ENCODE results near the gene PAXX.

Gene PAXX, protein sequence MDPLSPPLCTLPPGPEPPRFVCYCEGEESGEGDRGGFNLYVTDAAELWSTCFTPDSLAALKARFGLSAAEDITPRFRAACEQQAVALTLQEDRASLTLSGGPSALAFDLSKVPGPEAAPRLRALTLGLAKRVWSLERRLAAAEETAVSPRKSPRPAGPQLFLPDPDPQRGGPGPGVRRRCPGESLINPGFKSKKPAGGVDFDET
- long read RNA-seq, donor 1, transcript PAXX-201 (7 exons, 812 nt), result major isoform, 11 of 31 reads
- long read RNA-seq, donor 1, transcript PAXX-208 (5 exons, 1,077 nt), result minor isoform, 9 of 31 reads
- long read RNA-seq, donor 1, partial matches to known transcripts, result 5 of 31 reads
- long read RNA-seq, donor 1, other reads (novel, unspliced or antisense), result 0 of 31 reads
- long read RNA-seq, donor 2, transcript PAXX-208 (5 exons, 1,077 nt), result major isoform, 6 of 11 reads
- long read RNA-seq, donor 2, partial matches to known transcripts, result 0 of 11 reads
- long read RNA-seq, donor 2, other reads (novel, unspliced or antisense), result 0 of 11 reads
- long read RNA-seq, donor 3, transcript PAXX-208 (5 exons, 1,077 nt), result major isoform, 6 of 13 reads
- long read RNA-seq, donor 3, transcript PAXX-201 (7 exons, 812 nt), result minor isoform, 5 of 13 reads
- long read RNA-seq, donor 3, partial matches to known transcripts, result 0 of 13 reads
- long read RNA-seq, donor 3, other reads (novel, unspliced or antisense), result 0 of 13 reads
- long read RNA-seq, donor 4, transcript PAXX-201 (7 exons, 812 nt), result major isoform, 10 of 23 reads
- long read RNA-seq, donor 4, transcript PAXX-208 (5 exons, 1,077 nt), result minor isoform, 9 of 23 reads
- long read RNA-seq, donor 4, partial matches to known transcripts, result 0 of 23 reads
- long read RNA-seq, donor 4, other reads (novel, unspliced or antisense), result 0 of 23 reads
- long read RNA-seq, donor 5, transcript PAXX-208 (5 exons, 1,077 nt), result minor isoform, 9 of 32 reads
- long read RNA-seq, donor 5, transcript PAXX-201 (7 exons, 812 nt), result major isoform, 21 of 32 reads
- long read RNA-seq, donor 5, partial matches to known transcripts, result 0 of 32 reads
- long read RNA-seq, donor 5, other reads (novel, unspliced or antisense), result 0 of 32 reads
- long read RNA-seq, donor 6, transcript PAXX-201 (7 exons, 812 nt), result major isoform, 12 of 16 reads
- long read RNA-seq, donor 6, partial matches to known transcripts, result 0 of 16 reads
- long read RNA-seq, donor 6, other reads (novel, unspliced or antisense), result 0 of 16 reads
- long read RNA-seq, donor 7, transcript PAXX-208 (5 exons, 1,077 nt), result minor isoform, 14 of 51 reads
- long read RNA-seq, donor 7, transcript PAXX-201 (7 exons, 812 nt), result major isoform, 28 of 51 reads
- long read RNA-seq, donor 7, partial matches to known transcripts, result 7 of 51 reads
- long read RNA-seq, donor 7, other reads (novel, unspliced or antisense), result 0 of 51 reads
- long read RNA-seq, donor 8, transcript PAXX-201 (7 exons, 812 nt), result major isoform, 8 of 20 reads
- long read RNA-seq, donor 8, transcript PAXX-208 (5 exons, 1,077 nt), result minor isoform, 7 of 20 reads
- long read RNA-seq, donor 8, partial matches to known transcripts, result 0 of 20 reads
- long read RNA-seq, donor 8, other reads (novel, unspliced or antisense), result 0 of 20 reads

DNA sequence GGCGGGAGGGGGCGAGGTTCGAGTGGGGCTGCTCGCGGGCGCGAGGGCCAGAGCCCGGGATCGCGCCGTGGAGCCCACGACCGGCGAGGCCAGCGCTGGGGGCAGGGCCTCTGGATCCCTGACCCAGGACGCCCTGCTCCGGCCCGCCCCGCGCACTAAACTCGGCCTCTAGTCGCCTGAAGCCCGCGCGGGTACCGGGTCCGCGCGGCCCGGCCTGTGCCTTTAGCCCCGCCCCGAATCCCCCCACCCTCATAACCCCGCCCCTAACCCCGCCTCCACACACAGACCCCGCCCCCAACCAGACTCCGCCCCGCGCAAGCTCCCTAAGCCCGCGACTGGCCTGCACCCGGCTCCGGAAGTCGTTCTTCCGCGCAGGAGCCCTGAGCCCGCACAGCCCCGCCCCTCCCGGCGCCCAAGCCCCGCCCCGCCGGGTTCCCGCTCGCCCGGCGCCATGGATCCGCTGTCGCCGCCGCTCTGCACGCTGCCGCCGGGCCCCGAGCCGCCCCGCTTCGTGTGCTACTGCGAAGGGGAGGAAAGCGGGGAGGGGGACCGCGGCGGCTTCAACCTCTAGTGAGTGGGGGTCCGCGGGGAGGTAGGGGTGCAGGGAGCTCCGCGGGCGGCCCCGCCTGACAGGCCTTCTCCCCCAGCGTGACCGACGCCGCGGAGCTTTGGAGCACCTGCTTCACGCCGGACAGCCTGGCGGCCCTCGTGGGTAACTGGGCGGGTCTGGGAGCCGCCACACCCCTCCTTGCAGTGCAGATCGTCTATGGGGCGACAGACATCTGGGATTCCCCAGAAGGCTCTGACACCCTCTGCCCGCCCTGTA, at the start of gene PAXX:
Gene PAXX, plus strand, starts transcription at position 430 of the 826 bp plus-strand sequence. Its CDS starts 22 bp downstream, at position 452.
- DNase-seq, result peak; percentile 82

DNA sequence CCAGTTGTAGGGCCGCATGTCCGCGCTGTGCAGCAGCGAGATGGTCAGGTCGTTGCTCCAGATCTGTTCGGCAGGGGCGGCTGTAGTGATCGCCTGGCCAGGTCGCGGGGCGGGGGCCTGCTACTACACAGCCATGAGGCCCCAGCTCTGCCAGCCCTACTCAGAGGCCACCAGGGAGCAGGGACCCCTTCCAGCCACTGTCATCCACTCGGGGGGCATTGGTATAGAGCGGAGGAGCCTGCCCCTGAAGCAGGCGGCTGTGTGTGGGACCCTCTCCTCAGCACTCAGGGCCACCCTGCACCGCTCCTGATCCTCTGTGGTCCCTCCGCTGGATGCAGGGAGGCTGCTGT, 49.4 kb upstream of the PAXX start:
- DNase-seq, result no peak

DNA sequence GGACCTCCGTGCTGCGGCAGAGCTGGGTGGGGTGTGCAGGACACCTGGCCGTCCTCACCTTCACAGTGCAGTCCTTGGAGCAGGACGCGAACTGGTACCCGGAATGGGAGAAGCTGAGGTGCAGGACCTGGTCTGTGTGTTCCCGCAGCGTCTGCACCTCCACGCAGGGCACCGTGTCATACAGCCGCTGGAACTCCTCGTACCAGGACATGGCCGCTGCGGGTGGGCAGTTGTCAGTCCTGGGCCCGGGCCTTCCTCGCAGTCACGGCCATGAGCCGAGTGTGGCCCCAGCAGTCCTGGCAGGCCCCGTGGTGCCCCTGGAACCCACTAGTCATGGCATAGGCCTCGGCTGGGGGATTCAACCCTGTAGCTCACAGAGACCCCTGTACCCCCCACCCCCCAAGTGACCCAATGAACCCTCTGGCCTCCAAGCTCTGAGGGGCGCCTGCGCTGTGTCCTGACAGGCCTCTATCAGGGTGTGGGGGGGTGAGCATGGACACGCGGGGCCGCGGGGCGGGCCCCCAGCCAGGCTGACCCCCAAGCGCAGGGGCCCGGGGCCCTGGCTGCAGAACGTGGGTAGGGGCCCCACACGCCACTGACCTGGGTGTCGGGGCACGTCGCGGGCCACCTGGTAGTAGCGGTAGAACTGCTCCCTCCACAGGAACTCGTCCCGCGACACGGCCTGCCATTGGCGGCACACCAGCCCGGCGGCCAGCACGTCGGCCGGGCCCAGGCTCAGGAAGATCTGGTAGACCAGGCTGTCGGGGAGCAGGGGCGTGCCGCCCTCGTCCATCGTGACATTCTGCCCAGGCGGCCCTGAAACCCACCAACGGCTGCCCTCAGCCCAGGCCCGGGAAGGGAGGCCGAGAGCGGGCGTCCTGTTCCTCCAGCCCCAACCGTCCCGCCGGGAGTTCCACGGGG, 48.7 kb upstream of the PAXX start:
- DNase-seq, result peak; percentile 71

DNA sequence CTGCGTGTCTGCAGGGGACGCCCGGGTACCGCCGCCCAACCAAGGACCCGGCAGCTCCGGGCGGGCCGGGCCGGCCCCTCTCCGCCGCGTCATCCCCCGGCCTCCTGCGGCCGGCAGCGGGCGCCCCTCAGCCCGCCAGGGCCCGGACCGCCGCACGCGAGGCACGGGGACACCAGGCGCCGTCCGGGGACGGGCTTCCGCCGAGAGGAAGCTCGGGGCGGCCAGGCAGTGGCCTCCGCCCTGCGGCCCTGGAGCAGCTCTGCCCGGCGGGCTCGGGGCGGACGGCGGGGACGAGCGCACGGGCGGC, 48.1 kb upstream of the PAXX start:
- peak; percentile 80 for DNase-seq

DNA sequence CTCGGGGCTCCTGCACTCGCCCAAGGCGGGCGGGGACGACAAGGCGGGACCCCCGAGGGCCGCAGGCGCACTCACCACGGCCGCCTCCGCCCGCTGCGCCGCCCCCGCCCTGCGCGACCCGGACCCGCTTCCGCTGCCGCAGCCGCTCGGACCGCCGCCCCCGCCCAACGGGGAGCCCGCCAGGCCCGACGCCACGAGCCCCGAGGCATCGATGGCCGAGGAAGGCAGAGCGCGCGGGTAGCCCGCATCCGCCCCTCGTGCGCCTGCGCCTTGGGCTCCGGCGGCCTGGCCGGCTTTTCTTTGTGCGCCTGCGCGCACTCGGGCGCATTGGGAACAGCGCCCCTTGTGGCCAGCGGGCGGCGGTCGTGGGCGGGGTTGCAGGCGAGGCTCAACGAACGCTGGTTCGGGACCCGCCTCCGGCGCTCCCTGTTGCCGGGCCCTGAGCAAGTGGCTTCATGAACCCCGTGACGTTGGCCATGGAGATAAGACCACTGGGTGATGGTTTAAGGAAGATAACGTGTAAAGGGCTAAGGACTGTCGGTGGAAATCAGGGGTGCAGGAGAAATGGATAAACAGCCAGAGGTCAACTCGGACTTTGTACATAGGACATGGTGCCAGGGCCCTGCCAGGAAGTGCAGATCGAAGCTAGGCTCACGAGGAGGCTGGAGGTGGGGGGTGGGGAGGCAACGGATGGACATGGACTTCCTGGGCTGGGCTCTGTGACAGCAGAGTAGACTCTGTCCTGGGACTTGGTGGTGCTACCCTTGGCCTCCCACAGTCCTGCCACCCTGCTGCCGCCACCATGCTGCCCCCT, 47.5 kb upstream of the PAXX start, which contains the start of the genes C8G and FBXW5:
Gene C8G, plus strand, starts transcription at position 725 of the 814 bp plus-strand sequence. Its CDS starts 78 bp downstream, at position 803.
Gene FBXW5, minus strand, starts transcription at position 220 of the 814 bp plus-strand sequence. CDS start 655 bp downstream, outside the sequence.
- DNase-seq, result peak; percentile 89

DNA sequence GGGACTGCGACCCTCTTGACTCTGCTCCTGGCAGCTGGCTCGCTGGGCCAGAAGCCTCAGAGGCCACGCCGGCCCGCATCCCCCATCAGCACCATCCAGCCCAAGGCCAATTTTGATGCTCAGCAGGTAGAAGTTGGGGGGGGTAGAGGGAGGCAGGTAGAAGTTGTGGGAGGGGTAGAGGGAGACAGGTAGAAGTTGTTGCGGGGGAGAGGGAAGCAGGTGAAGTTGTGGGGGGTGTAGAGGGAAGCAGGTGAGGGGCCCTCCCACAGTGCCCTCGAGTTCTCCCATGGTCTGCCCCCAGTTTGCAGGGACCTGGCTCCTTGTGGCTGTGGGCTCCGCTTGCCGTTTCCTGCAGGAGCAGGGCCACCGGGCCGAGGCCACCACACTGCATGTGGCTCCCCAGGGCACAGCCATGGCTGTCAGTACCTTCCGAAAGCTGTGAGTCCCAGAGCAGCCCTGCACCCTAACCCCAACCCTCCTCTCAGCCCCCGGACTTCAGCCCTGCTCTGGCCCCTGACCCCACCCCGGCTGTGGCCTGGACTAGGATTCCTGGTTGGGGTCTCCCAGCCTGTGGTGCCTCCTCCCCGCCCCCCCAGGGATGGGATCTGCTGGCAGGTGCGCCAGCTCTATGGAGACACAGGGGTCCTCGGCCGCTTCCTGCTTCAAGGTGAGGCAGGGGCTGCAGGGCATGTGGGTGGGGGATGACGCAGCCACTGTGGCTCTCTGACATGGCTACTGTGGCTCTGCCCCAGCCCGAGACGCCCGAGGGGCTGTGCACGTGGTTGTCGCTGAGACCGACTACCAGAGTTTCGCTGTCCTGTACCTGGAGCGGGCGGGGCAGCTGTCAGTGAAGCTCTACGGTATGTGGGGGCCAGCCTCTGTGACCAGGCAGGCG, 46.6 kb upstream of the PAXX start:
- DNase-seq, result no peak

DNA sequence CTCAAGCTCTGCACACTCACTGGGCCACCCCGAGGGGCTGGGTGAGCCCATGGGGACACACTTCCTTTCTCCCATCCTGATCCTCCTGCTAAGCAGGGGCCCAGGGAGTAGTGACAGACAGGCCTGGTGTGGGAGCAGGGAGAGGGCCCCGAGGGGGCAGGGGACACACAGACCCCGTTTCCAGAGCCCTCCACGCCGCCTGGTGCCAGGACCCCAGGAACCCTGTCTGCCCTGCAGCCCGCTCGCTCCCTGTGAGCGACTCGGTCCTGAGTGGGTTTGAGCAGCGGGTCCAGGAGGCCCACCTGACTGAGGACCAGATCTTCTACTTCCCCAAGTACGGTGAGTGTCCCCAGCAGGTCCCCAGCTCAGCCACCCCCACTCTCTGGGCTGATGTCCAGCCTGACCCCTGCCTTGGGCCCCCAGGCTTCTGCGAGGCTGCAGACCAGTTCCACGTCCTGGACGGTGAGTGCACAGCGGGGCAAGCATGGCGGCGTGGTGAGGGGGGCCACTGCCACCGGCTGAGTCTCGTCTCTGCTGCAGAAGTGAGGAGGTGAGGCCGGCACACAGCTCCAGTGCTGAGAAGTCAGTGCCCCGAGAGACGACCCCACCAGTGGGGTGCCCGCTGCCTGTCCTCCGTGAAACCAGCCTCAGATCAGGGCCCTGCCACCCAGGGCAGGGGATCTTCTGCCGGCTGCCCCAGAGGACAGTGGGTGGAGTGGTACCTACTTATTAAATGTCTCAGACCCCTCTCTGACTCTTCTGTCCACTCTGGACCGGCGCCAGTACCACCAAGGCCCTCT, 45.8 kb upstream of the PAXX start:
- DNase-seq, result no peak

DNA sequence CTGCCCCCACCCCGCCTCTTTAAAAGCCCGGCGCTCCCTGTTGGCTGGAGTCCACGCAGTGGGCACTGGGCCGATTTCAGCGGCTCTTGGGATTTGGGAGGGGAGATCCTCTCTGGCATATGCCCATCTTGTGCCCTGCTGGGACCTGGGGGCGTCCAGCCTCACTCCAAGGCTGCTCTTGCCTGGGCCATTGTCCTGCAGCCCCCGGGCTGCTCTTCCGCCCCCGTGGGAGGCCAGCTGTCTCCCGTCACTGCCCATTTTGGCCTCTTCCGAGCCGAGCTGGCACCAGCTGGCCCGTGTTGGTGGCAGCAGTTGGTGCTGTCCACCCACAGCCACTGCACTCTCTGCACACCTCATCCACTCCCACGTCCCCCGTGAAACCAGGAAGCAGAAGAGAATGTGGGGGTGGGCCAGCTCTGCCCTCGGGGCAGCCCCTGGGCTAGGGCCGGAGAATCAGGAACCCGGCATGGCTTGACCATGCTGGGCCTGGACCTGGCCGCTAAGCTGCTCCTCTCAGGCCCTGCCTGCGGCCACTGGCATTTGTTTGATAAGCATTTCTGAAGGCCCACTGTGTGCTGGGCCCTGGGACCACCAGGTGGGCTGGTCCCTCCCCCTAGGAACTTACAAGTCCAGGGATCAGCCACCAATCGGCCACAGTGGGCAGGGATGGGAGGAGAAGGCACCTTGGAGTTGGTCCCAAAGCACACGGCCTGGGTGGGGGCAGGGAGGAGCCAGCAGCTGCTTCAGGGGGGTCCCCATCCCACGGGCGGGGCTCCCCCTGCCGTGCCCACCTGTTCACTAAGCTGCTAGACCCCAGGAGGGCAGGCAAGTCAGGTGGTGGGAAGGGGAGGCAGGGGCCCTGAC, 45.0 kb upstream of the PAXX start:
- DNase-seq, result no peak

DNA sequence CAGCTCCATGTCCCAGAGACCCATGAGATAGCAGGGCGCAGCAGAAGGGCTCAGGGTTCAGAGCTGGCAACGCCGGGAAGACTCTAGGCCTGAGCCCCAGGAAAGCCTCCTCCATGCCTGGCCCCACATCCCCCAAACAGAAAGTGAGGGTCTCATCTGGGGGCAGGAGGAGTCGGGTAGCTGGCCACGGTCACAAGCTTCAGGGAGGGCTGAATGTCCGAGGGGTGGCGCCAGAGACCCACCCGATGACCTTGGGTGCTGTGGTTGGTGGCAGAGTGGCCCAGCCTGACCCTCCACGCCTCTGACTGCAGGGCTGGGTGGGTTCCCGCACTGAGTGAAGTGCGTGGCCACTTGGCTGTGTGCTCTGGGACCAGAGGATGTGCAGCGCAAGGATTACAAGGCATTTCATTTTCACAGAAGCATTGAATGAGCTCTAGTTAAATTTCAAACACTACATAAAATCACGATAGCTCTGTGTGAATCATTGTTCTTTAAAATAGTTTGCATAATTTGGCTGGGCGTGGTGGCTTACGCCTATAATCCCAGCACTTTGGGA, 44.2 kb upstream of the PAXX start:
- DNase-seq, result peak; percentile 49

DNA sequence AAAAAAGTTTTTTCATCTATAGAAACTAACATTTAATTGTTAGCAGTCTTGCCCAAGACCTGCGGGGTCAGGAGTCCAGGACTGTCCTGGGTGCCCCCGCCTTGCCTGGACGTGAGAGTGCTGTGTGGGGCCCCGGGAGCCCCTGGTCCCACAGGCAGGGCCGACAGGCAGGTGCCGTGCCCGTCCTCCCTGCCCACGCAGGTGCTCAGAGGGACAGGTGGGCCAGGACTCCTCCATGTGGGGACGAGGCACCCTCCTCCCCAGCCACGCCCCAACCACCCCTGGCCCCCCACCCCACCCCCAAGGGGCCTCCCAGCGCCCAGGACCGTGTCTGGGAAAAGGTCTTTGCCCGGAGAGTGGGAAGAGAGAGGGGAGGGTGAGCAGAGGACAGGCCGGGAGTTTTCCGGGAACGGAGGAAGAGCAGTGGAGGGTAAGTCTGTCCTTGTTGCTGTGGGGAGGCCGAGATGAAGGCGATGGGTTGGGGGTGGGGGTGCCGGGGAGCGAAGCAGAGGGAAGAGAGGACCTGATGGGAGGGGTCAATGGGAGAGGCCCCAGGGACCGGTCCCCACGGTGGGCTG, 42.9 kb upstream of the PAXX start:
- DNase-seq, result no peak

DNA sequence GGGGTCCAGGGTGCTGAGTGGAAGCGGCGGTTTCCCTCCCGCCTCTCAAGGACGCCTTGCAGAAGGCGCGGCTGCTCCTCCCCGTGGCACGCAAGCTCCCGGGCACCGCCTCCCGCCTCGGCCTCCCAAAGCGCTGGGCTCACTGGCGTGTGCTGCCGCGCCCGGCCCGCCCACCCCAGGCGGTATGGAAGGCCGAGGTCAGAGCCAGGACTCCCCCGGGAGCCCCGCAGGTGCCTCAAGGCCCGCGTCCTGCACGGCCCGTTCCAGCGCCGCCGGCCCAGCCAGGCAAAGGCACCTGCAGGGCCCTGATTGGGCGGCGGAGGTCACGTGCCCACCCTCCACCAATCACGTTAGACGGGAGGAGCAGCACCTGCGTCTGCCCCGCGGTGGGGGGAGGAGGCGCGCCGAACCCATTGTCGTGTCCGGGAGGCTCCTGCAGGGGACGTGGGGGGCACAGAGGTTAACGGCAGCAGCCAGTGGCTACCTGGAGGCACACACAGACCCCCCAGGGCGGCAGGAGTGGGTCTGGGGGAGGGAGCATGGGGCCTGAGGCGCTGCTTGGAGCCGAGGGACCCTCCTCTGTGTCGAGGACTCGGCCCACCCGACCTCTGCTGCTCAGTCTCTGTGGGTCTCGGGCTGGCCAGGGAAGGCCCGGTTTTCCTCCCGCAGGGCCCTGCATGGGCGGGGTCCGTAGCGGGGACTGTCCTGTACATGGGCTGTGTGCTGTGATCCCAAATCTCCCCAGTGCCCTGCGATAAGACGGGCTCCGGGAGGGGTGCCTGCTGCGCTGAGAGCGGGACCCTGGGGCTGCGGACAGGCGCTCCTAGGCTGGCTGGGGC, 42.2 kb upstream of the PAXX start:
- DNase-seq, result peak; percentile 94

DNA sequence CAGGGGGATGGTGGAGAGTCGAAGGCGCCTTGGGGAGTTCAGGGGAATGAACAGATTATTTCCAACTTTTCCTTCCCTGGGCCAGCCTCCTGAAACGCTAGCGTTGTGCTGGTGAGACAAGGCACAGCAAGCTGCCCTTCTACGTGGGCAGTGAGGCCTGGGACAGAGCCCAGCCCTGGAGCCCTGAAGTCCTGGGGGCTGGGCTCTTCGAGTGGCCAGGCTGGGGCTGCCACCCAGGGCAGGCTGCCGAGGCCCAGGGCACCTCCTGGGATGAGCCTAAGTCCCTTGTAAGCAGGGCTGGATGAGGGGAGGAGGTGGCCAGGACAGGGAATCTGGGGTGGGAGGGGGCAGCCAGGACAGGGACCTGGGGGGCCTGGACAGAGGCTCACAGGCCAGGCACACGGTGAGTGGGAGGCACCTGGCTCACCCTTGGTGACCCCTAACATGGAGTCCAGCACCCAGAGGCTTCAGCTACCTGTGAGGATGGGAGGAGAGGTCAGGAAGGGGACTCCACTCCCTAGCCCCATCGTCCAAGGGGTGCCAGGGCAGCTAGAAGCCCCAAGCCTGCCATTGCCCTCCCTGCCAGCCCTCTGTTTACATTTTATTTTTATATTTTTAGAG, 41.5 kb upstream of the PAXX start:
- no peak for DNase-seq

DNA sequence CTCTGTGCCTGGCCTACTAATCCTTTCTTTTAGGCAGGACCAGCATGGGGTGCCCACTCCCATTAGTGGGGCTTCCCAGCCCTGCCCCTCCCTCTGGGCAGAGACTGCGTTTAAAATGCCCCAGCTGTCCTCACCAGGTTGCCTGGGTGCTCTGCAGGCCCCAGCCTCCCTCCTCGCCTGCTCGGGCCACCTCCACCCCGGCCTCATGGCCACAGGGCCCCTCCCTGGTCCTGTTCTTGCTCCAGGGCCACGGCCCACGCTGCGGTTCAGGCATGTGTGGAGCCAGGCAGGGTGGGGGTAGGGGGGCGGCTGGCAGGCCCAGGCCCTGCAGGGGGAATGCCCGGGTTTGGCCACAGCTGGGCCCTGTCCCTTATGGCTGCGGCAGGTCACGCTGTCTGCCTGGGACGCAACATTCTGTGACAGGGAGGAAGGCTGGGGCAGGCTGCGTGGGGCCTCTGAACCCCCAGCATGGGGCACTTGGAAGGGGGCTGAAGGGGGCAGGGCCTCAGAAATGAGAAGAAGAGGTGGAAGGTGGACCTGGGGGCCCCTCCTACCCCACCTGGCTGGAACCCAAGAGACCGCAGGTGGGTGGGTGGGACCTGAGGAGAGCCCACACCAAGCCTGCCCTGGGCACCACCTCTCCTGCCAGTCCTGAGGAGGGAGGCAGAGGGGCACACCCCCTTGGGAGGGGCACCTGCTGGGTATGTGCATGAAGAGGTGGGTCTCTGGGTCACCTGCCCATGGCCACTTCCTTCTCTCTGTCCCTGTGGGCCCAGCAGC, 40.5 kb upstream of the PAXX start, which contains the start of gene LCN12:
Gene LCN12, plus strand, starts transcription at position 733 of the 780 bp plus-strand sequence. CDS start 55 bp downstream, outside the sequence.
- DNase-seq, result peak; percentile 47

Measured in right kidney (tissue), 9 donors.